Mesenchymal stem cell (in vitro differentiated cells and primary cell): ENCODE data around the gene AKAP1.

Experiments used
- DNase-seq: peaks from one replicate; pipeline ENCODE4 v3.0.0-alpha.2; 2013
- H2AFZ ChIP-seq: one replicate; pipeline ENCODE4 v1.6.1; 2013; ENCODE audit warnings: low read depth, mild to moderate bottlenecking, control low read depth, inconsistent platforms, low read length, moderate library complexity
- H2AK5ac ChIP-seq: 2 replicates; pipeline ENCODE4 v1.6.1; 2013; ENCODE audit warnings: low read length, moderate library complexity, mild to moderate bottlenecking, inconsistent platforms; ENCODE audit not compliant: severe bottlenecking
- H2BK120ac ChIP-seq: one replicate; pipeline ENCODE4 v1.6.1; 2013; ENCODE audit warnings: low read depth, mild to moderate bottlenecking, inconsistent platforms, low read length, moderate library complexity
- H2BK12ac ChIP-seq, 2 experiments: one replicate each; pipeline ENCODE4 v1.6.1; 2013; ENCODE audit warnings: inconsistent platforms in 2 of 2, low read length in 2 of 2, mild to moderate bottlenecking in 2 of 2, moderate library complexity in 2 of 2, control low read depth in 1 of 2
- H2BK15ac ChIP-seq: one replicate; pipeline ENCODE4 v1.6.1; 2013; ENCODE audit warnings: mild to moderate bottlenecking, low read depth, inconsistent platforms; ENCODE audit not compliant: poor library complexity, severe bottlenecking
- H2BK5ac ChIP-seq: 2 replicates; pipeline ENCODE4 v1.6.1; 2013; ENCODE audit warnings: low read depth, mild to moderate bottlenecking, low read length, control low read depth, inconsistent platforms; ENCODE audit not compliant: poor library complexity, severe bottlenecking
- H3K14ac ChIP-seq, 2 experiments: one replicate each; pipeline ENCODE4 v1.6.1; 2013; ENCODE audit warnings: inconsistent platforms in 2 of 2, low read length in 2 of 2, control low read depth in 1 of 2, mild to moderate bottlenecking in 1 of 2, moderate library complexity in 1 of 2
- H3K18ac ChIP-seq, 2 experiments: one replicate each; pipeline ENCODE4 v1.6.1; 2013; ENCODE audit warnings: inconsistent platforms in 2 of 2, low read length in 2 of 2, control low read depth in 1 of 2, low read depth in 1 of 2, mild to moderate bottlenecking in 1 of 2
- H3K23ac ChIP-seq, 2 experiments: one replicate each; pipeline ENCODE4 v1.6.1; 2013; ENCODE audit warnings: inconsistent platforms in 2 of 2, low read length in 2 of 2, mild to moderate bottlenecking in 2 of 2, moderate library complexity in 2 of 2, control low read depth in 1 of 2
- H3K27ac ChIP-seq: 2 replicates; pipeline ENCODE4 v1.5.1; 2013; ENCODE audit warnings: mild to moderate bottlenecking, moderate library complexity, low read length, control low read depth, inconsistent platforms; ENCODE audit not compliant: poor library complexity, severe bottlenecking
- H3K27me3 ChIP-seq, 2 experiments: 2 replicates each; pipeline versions ENCODE4 v1.6.1 to v1.7.0; 2013; ENCODE audit warnings: low read length in 2 of 2, mild to moderate bottlenecking in 2 of 2, moderate library complexity in 2 of 2, control low read depth in 1 of 2, inconsistent platforms in 1 of 2; ENCODE audit not compliant: control insufficient read depth in 1 of 2, insufficient read depth in 1 of 2
- H3K36me3 ChIP-seq, 2 experiments: 2 replicates each; pipeline versions ENCODE4 v1.6.1 to v1.7.0; 2013; ENCODE audit warnings: low read length in 2 of 2, control low read depth in 1 of 2, inconsistent platforms in 1 of 2, low read depth in 1 of 2, mild to moderate bottlenecking in 1 of 2; ENCODE audit not compliant: insufficient read depth in 2 of 2, control insufficient read depth in 1 of 2
- H3K4ac ChIP-seq, 2 experiments: one replicate each; pipeline ENCODE4 v1.6.1; 2013; ENCODE audit warnings: inconsistent platforms in 2 of 2, low read length in 2 of 2, mild to moderate bottlenecking in 2 of 2, moderate library complexity in 2 of 2, control low read depth in 1 of 2, low read depth in 1 of 2
- H3K4me1 ChIP-seq: 2 replicates; pipeline ENCODE4 v1.6.1; 2013; ENCODE audit warnings: low read depth, low read length, control low read depth; ENCODE audit not compliant: control insufficient read depth, insufficient read depth
- H3K4me2 ChIP-seq: 2 replicates; pipeline ENCODE4 v1.6.1; 2013; ENCODE audit warnings: low read length, mild to moderate bottlenecking, inconsistent platforms; ENCODE audit not compliant: poor library complexity, severe bottlenecking
- H3K4me3 ChIP-seq, 2 experiments: 2 replicates each; pipeline versions ENCODE4 v1.5.1 to v1.7.0; 2013; ENCODE audit warnings: low read length in 2 of 2, mild to moderate bottlenecking in 2 of 2, control low read depth in 1 of 2, low read depth in 1 of 2; ENCODE audit not compliant: insufficient read depth in 1 of 2
- H3K79me1 ChIP-seq: replicated peaks from 2 replicates; pipeline ENCODE4 v1.6.1; 2013; ENCODE audit warnings: mild to moderate bottlenecking, control low read depth, low read length, inconsistent platforms; ENCODE audit not compliant: poor library complexity, severe bottlenecking
- H3K9ac ChIP-seq: 2 replicates; pipeline ENCODE4 v1.7.0; 2013; ENCODE audit warnings: mild to moderate bottlenecking, low read length, moderate library complexity
- H3K9me3 ChIP-seq: 2 replicates; pipeline ENCODE4 v1.7.0; 2013; ENCODE audit warnings: mild to moderate bottlenecking, low read length; ENCODE audit not compliant: control insufficient read depth
- H4K8ac ChIP-seq: one replicate; pipeline ENCODE4 v1.6.1; 2013; ENCODE audit warnings: inconsistent platforms, mild to moderate bottlenecking, low read length, moderate library complexity
- H4K91ac ChIP-seq: one replicate; pipeline ENCODE4 v1.6.1; 2013; ENCODE audit warnings: mild to moderate bottlenecking, low read length, inconsistent platforms
- WGBS: methylation state at CpG from one replicate; pipeline ENCODE4 v1.1.7; 2013; ENCODE audit warnings: mixed read lengths; 5-methylcytosine and 5-hydroxymethylcytosine counted together

AKAP1 gene

DNA sequence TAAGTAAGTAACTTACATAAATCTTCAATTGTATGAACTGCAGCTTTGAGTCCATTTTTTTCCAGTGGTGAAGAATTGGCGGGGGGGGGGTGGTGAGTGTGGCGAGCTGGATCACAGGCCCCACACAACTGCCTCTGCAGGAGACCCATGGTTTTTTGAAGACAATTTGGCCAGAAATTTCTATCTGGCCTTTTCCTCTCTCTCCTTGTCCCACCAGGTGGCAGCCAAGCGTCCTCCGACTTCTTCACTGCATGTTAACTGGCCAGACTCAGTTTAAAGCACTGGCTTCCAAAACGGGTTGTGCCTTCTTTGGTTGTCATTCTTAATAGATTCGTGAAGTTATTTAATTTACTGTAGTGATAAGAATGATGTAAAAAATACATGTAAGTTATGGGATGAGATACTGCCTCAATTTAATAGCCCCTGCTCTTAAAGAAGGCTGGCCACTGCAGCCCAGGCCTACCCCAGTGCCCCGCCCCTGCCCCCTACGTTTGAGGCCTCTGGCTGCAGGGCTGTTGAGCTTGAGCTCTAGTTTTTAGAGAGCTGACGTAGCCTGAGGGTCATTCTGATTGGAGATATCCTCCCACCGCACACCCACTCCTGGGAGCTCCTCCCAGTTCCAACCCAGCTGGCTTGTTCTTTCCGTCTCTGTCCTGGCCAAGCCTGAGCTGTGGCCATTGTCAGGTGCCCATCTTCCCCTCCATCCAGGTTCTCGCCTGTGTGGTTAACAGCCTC, 36.4 kb downstream of the AKAP1 start:
- Histone ChIP-seq H3K4ac (no peak overlapping the region), H2BK5ac (no peak overlapping the region), H4K8ac (no peak overlapping the region), H3K14ac (no peak overlapping the region), H3K27ac (no peak overlapping the region), H4K91ac (no peak overlapping the region), H3K4me3 (no peak overlapping the region), H3K23ac (no peak overlapping the region), H2BK12ac (no peak overlapping the region), H3K9me3 (no peaks in the 10 kb centered on the region), H3K4me2 (no peak overlapping the region), H2BK15ac (no peak overlapping the region), H3K4me1 (no peaks in the 10 kb centered on the region), H2AFZ (no peak overlapping the region), H3K27me3 (no peaks in the 10 kb centered on the region), H3K36me3 (peaks cover 38 to 53% of the 10 kb centered on the region in 2 experiments), H3K9ac (no peak overlapping the region), H2BK120ac (no peak overlapping the region), H3K18ac (no peak overlapping the region), H3K79me1 (no peaks in the 10 kb centered on the region), H2AK5ac (no peak overlapping the region)
- WGBS: 61% methylated on average over 11 of the region's 12 CpGs
- peak; percentile 57 for DNase-seq

DNA sequence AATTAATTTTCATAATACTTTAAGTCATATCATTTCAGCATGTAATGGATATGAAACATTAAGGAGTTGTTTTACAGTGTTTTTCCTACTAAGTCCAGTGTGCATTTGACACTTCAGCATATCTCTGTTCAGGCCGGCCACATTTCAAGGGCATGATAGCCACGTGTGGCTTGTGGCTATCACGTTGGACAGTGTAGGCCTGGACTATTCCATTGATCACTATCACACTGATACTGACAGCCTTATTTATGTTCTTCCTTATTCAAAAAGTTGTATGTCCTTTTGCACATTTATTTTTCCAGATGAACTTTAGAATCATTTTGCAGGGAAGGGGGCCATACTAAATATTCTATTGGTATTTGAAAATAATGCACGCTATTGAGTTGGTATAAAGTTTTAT, 39.0 kb downstream of the AKAP1 start:
- no peak overlapping the region for H2BK120ac ChIP-seq
- H3K4me3 ChIP-seq: no peak overlapping the region
- no peak overlapping the region for H3K27ac ChIP-seq
- peaks cover 18 to 27% of the 10 kb centered on the region in 2 experiments for H3K36me3 ChIP-seq
- no peak overlapping the region for H2BK12ac ChIP-seq
- DNase-seq: no peak
- H4K91ac ChIP-seq: no peak overlapping the region
- no peak overlapping the region for H3K9ac ChIP-seq
- H3K4ac ChIP-seq: no peak overlapping the region
- H3K79me1 ChIP-seq: no peaks in the 10 kb centered on the region
- H2AK5ac ChIP-seq: no peak overlapping the region
- H3K14ac ChIP-seq: no peak overlapping the region
- H3K27me3 ChIP-seq: no peaks in the 10 kb centered on the region
- H2AFZ ChIP-seq: no peak overlapping the region
- no peak overlapping the region for H3K18ac ChIP-seq
- H4K8ac ChIP-seq: no peak overlapping the region
- WGBS: 95% methylated on average over 4 of the region's 4 CpGs
- no peak overlapping the region for H2BK5ac ChIP-seq
- H3K23ac ChIP-seq: no peak overlapping the region
- H3K9me3 ChIP-seq: no peaks in the 10 kb centered on the region
- H3K4me1 ChIP-seq: no peaks in the 10 kb centered on the region
- H3K4me2 ChIP-seq: no peak overlapping the region
- no peak overlapping the region for H2BK15ac ChIP-seq

DNA sequence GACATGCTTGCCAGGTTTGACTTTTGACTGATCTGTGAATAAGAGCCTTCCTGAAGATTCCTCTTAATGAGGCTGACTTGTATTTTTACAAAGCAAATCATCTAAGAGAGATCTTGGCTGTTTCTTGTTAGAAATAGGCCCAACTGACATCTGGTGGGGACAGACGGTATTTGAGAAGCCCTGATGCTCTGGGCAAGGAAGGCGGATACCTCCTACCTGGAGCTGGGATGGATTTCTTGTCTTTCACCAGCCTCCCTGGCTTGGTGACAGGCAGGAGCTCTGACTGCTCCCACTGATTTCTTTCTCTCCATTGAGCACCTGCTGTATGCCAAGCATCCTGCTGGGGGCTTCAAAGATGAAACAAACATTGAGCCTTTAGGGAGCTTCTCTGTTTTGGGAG, 40.4 kb downstream of the AKAP1 start:
- Histone ChIP-seq H4K8ac (no peak overlapping the region), H3K4me2 (no peak overlapping the region), H3K18ac (no peak overlapping the region), H3K79me1 (no peaks in the 10 kb centered on the region), H2AK5ac (no peak overlapping the region), H2AFZ (no peak overlapping the region), H2BK5ac (no peak overlapping the region), H3K27me3 (peaks cover 0 to under 1% of the 10 kb centered on the region in 2 experiments), H3K4me1 (no peaks in the 10 kb centered on the region), H3K9me3 (no peaks in the 10 kb centered on the region), H3K14ac (no peak overlapping the region), H2BK120ac (no peak overlapping the region), H3K23ac (no peak overlapping the region), H2BK15ac (no peak overlapping the region), H3K9ac (no peak overlapping the region), H3K27ac (no peak overlapping the region), H4K91ac (no peak overlapping the region), H3K4me3 (no peak overlapping the region), H3K4ac (no peak overlapping the region), H3K36me3 (peaks cover 14 to 20% of the 10 kb centered on the region in 2 experiments), H2BK12ac (no peak overlapping the region)
- WGBS: 91% methylated on average over 2 of the region's 2 CpGs
- DNase-seq: no peak

DNA sequence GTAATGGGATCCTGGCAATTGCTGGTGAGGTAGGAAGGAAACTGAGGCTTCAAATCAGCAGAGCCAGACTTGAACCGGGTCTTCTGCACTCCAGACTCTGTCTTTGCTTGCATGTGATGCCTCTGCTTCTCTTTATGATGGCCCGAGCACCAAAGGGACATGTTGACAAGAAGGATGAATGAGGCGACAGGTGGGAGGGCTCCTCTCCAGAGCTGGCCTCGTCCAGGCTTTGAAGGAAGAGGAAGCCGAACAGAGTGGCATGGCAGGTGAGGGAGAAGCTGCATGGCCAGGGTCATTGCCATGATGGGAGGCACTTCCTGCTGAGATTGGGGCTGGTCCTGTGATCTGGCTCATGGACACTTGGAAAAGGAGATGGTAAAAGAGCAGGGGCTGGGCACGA, 40.8 kb downstream of the AKAP1 start:
- H4K91ac ChIP-seq: no peak overlapping the region
- no peak overlapping the region for H3K9ac ChIP-seq
- H3K4me1 ChIP-seq: no peaks in the 10 kb centered on the region
- no peak overlapping the region for H2BK12ac ChIP-seq
- DNase-seq: no peak
- no peak overlapping the region for H2BK15ac ChIP-seq
- H3K27me3 ChIP-seq: peaks cover 0 to 3% of the 10 kb centered on the region in 2 experiments
- H3K27ac ChIP-seq: no peak overlapping the region
- no peaks in the 10 kb centered on the region for H3K79me1 ChIP-seq
- H3K36me3 ChIP-seq: peaks cover 14 to 15% of the 10 kb centered on the region in 2 experiments
- H2BK5ac ChIP-seq: no peak overlapping the region
- WGBS: 96% methylated on average over 6 of the region's 6 CpGs
- H3K9me3 ChIP-seq: no peaks in the 10 kb centered on the region
- H3K4me3 ChIP-seq: no peak overlapping the region
- H3K14ac ChIP-seq: no peak overlapping the region
- H2AFZ ChIP-seq: no peak overlapping the region
- H3K18ac ChIP-seq: no peak overlapping the region
- H4K8ac ChIP-seq: no peak overlapping the region
- no peak overlapping the region for H2AK5ac ChIP-seq
- no peak overlapping the region for H3K4me2 ChIP-seq
- no peak overlapping the region for H3K23ac ChIP-seq
- H2BK120ac ChIP-seq: no peak overlapping the region
- no peak overlapping the region for H3K4ac ChIP-seq
